SK-N-SH treated with all-trans-retinoic acid at 6 μM for 48 hours (cell line): ENCODE results near the gene SRPK2.
A peak's percentile ranks its signal among the peaks of the same experiment; 100 is the strongest.

ENCODE experiments used
- ATAC-seq: fragments of 200-7000 bp; cut with Tn5 transposase; 3 replicates; pipeline ENCODE4 v1.9.1; 2020; ENCODE audit warnings: mild to moderate bottlenecking, moderate library complexity
- ARNTL ChIP-seq: fragments of 450-650 bp; formaldehyde crosslinking; IDR thresholded peaks from 2 replicates; pipeline ENCODE4 v1.5.0; 2020; ENCODE audit warnings: low read depth, mild to moderate bottlenecking, moderate library complexity, borderline replicate concordance
- BACH2 ChIP-seq: fragments of 250-450 bp; sonication (Bioruptor Pico); IDR thresholded peaks from 2 replicates; pipeline ENCODE4 v1.9.0; 2021; ENCODE audit warnings: mild to moderate bottlenecking, borderline replicate concordance
- CREB5 ChIP-seq: fragments of 250-450 bp; sonication (Bioruptor Pico); IDR thresholded peaks from 2 replicates; pipeline ENCODE4 v1.5.1; 2020; ENCODE audit warnings: low read depth, mild to moderate bottlenecking, moderate library complexity
- CSDC2 ChIP-seq: fragments of 250-450 bp; sonication (Bioruptor Pico); IDR thresholded peaks from 2 replicates; pipeline ENCODE4 v1.5.0; 2020; ENCODE audit warnings: mild to moderate bottlenecking, moderate library complexity
- ESRRG ChIP-seq: fragments of 250-450 bp; sonication (Bioruptor Pico); IDR thresholded peaks from 2 replicates; pipeline ENCODE4 v1.6.1; 2021; ENCODE audit warnings: mild to moderate bottlenecking
- GLIS3 ChIP-seq: fragments of 250-450 bp; sonication (Bioruptor Pico); IDR thresholded peaks from 2 replicates; pipeline ENCODE4 v1.5.0; 2020; ENCODE audit warnings: mild to moderate bottlenecking, moderate library complexity
- ISL1 ChIP-seq: fragments of 250-450 bp; sonication (Bioruptor Pico); IDR thresholded peaks from 2 replicates; pipeline ENCODE4 v2.1.2; 2022; ENCODE audit warnings: mild to moderate bottlenecking, moderate library complexity
- OSR1 ChIP-seq: fragments of 250-450 bp; sonication (Bioruptor Pico); IDR thresholded peaks from 2 replicates; pipeline ENCODE4 v1.8.0; 2022; ENCODE audit warnings: moderate library complexity, mild to moderate bottlenecking, inconsistent platforms
- PATZ1 ChIP-seq: fragments of 250-450 bp; sonication (Bioruptor Pico); IDR thresholded peaks from 2 replicates; pipeline ENCODE4 v1.8.0; 2020; ENCODE audit warnings: mild to moderate bottlenecking, moderate library complexity, borderline replicate concordance
- POU6F1 ChIP-seq: fragments of 250-450 bp; sonication (Bioruptor Pico); IDR thresholded peaks from 2 replicates; pipeline ENCODE4 v1.8.0; 2021; ENCODE audit warnings: low read depth, mild to moderate bottlenecking, moderate library complexity, borderline replicate concordance
- PPARA ChIP-seq: fragments of 250-450 bp; sonication (Bioruptor Pico); IDR thresholded peaks from 2 replicates; pipeline ENCODE4 v1.5.0; 2020; ENCODE audit warnings: mild to moderate bottlenecking, borderline replicate concordance
- RARB ChIP-seq: fragments of 250-450 bp; sonication (Bioruptor Pico); IDR thresholded peaks from 2 replicates; pipeline ENCODE4 v1.8.0; 2021; ENCODE audit warnings: mild to moderate bottlenecking, moderate library complexity
- SNAI2 ChIP-seq: fragments of 250-450 bp; sonication (Bioruptor Pico); IDR thresholded peaks from 2 replicates; pipeline ENCODE4 v1.5.0; 2020; ENCODE audit warnings: mild to moderate bottlenecking, moderate library complexity
- TCF4 ChIP-seq: fragments of 250-450 bp; sonication (Bioruptor Pico); IDR thresholded peaks from 2 replicates; pipeline ENCODE4 v1.8.0; 2021; ENCODE audit warnings: mild to moderate bottlenecking, moderate library complexity, borderline replicate concordance
- TSHZ2 ChIP-seq: fragments of 250-450 bp; sonication (Bioruptor Pico); IDR thresholded peaks from 2 replicates; pipeline ENCODE4 v1.5.0; 2020; ENCODE audit warnings: mild to moderate bottlenecking, moderate library complexity
- ZFP3 ChIP-seq: fragments of 250-450 bp; sonication (Bioruptor Pico); IDR thresholded peaks from 2 replicates; pipeline ENCODE4 v1.5.0; 2020; ENCODE audit warnings: mild to moderate bottlenecking, moderate library complexity
- ZFP30 ChIP-seq: fragments of 450-650 bp; formaldehyde crosslinking; IDR thresholded peaks from 2 replicates; pipeline ENCODE4 v1.5.0; 2022; ENCODE audit warnings: mild to moderate bottlenecking, moderate library complexity
- ZNF565 ChIP-seq: fragments of 450-650 bp; formaldehyde crosslinking; conservative IDR thresholded peaks from 2 replicates; pipeline ENCODE4 v1.5.0; 2020; ENCODE audit warnings: low read depth, mild to moderate bottlenecking, moderate library complexity
- ZNF70 ChIP-seq: fragments of 450-650 bp; formaldehyde crosslinking; IDR thresholded peaks from 2 replicates; pipeline ENCODE4 v1.5.0; 2020; ENCODE audit warnings: mild to moderate bottlenecking, moderate library complexity
- ZNF8 ChIP-seq: fragments of 450-650 bp; formaldehyde crosslinking; IDR thresholded peaks from 2 replicates; pipeline ENCODE4 v1.5.0; 2020; ENCODE audit warnings: mild to moderate bottlenecking, moderate library complexity

The SRPK2 gene

GRCh38 chr7:105346593-105347322 is 42.0 kb downstream of the SRPK2 start:
- TF ChIP-seq PATZ1 (CRISPR knock-in tag) (no peak), TSHZ2 (CRISPR knock-in tag) (no peak), BACH2 (CRISPR knock-in tag) (no peak), POU6F1 (CRISPR knock-in tag) (no peak), ZFP3 (CRISPR knock-in tag) (no peak), CREB5 (no peak), ZFP30 (CRISPR knock-in tag) (no peak), PPARA (no peak), ZNF565 (CRISPR knock-in tag) (no peak), SNAI2 (CRISPR knock-in tag) (no peak), TCF4 (CRISPR knock-in tag) (no peak)
- no peak for ATAC-seq

- no peak for TF ChIP-seq ZNF70 (CRISPR knock-in tag)
- TF ChIP-seq ZNF565 (CRISPR knock-in tag), result no peak
- no peak for TF ChIP-seq BACH2 (CRISPR knock-in tag)
- no peak for TF ChIP-seq RARB
- TF ChIP-seq GLIS3 (CRISPR knock-in tag), result no peak
- no peak for TF ChIP-seq TCF4 (CRISPR knock-in tag)
- TF ChIP-seq SNAI2 (CRISPR knock-in tag), result no peak
- TF ChIP-seq ZNF8, result no peak
- TF ChIP-seq PPARA, result no peak
- no peak for TF ChIP-seq ESRRG (CRISPR knock-in tag)
- TF ChIP-seq ARNTL (CRISPR knock-in tag), result no peak
- TF ChIP-seq OSR1, result no peak
- TF ChIP-seq ISL1, result no peak
- no peak for TF ChIP-seq CSDC2
- no peak for TF ChIP-seq ZFP30 (CRISPR knock-in tag)
- TF ChIP-seq, all 23 proteins: peak for 0
- no peak for ATAC-seq
These were observed 42.6 kb downstream of the SRPK2 start for GRCh38 chr7:105346138-105346537.

- TF ChIP-seq PPARA (no peak), TCF4 (CRISPR knock-in tag) (peak; percentile 52; the same call in 1 of the 2 replicates)
- ATAC-seq, result no peak
These were observed 43.0 kb downstream of the SRPK2 start for GRCh38 chr7:105345725-105346124.

- TF ChIP-seq PPARA, result no peak
- TF ChIP-seq, all 23 proteins: peak for 0
- ATAC-seq, result no peak
These were observed 43.7 kb downstream of the SRPK2 start for GRCh38 chr7:105345003-105345402.
